Effector memory CD4-positive, alpha-beta T cell (primary cell): ENCODE measurements around the gene PCCA.

Experiments
- DNase-seq, 3 donors: peaks; one replicate each; pipeline ENCODE4 v3.0.0-alpha.2; 2020
- H3K27ac ChIP-seq: 2 replicates; pipeline ENCODE4 v1.7.0; 2013; ENCODE audit warnings: mild to moderate bottlenecking, low read length, moderate library complexity; ENCODE audit not compliant: insufficient read depth, poor library complexity, severe bottlenecking
- H3K27me3 ChIP-seq: replicated peaks from 2 replicates; pipeline ENCODE4 v1.7.0; 2013; ENCODE audit warnings: mild to moderate bottlenecking, low read length; ENCODE audit not compliant: insufficient read depth, control insufficient read depth, poor library complexity, severe bottlenecking
- H3K36me3 ChIP-seq: 2 replicates; pipeline ENCODE4 v1.7.0; 2013; ENCODE audit warnings: mild to moderate bottlenecking, low read length, moderate library complexity; ENCODE audit not compliant: control insufficient read depth, insufficient read depth
- H3K4me1 ChIP-seq: 2 replicates; pipeline ENCODE4 v1.7.0; 2013; ENCODE audit warnings: low read length, mild to moderate bottlenecking; ENCODE audit not compliant: control insufficient read depth, insufficient read depth, poor library complexity, severe bottlenecking
- H3K4me3 ChIP-seq: 2 replicates; pipeline ENCODE4 v1.7.0; 2013; ENCODE audit warnings: low read length, low read depth, mild to moderate bottlenecking; ENCODE audit not compliant: insufficient read depth, poor library complexity, severe bottlenecking
- H3K9me3 ChIP-seq: 2 replicates; pipeline ENCODE4 v1.7.0; 2013; ENCODE audit warnings: mild to moderate bottlenecking, low read length, moderate library complexity; ENCODE audit not compliant: control insufficient read depth

PCCA gene

DNA sequence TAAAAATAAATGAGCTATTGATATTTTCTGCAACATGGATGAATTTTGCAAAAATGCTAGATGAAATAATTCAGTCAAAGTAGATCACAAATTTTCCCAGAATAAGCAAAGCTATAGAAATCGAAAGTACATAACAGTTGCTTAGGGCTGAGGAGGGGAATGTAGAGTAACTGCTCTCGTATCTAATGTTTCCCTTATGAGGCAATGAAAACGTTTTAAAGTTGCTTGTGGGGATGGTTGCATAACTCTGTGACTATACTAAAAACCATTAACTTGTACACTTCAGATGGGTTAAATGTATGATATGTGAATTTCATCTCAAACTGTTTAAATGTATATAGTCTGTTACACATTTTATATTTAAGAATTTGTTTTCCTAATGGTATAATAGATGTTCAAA lies 268.0 kb downstream of the PCCA start:
- Histone ChIP-seq H3K4me3 (no peak overlapping the region), H3K4me1 (no peaks in the 10 kb centered on the region), H3K36me3 (no peaks in the 10 kb centered on the region), H3K27ac (no peak overlapping the region), H3K9me3 (no peaks in the 10 kb centered on the region), H3K27me3 (no peaks in the 10 kb centered on the region)
- DNase-seq: no peak

DNA sequence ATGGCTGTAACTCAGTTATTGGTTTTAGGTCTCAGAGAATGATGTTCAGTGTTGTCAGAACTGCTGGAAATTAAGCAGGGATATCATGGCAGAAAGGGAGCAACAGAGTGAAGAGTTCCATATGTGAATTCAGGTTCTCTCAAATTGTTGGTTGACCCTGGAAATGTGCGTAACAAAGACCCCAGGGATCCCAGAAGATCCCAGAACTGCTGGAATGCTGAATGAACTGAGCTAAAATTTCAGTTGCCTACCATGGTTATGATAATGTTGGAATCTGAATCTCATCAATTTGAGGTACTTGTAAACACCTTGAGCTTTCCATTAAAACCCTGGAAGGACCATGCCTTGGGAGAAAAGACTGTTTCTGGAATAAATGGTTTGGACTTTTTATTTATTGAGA lies 268.9 kb downstream of the PCCA start:
- DNase-seq: no peak
- H3K4me3 ChIP-seq: no peak overlapping the region
- H3K27me3 ChIP-seq: no peaks in the 10 kb centered on the region
- no peaks in the 10 kb centered on the region for H3K36me3 ChIP-seq
- H3K9me3 ChIP-seq: no peaks in the 10 kb centered on the region
- no peak overlapping the region for H3K27ac ChIP-seq
- H3K4me1 ChIP-seq: no peaks in the 10 kb centered on the region

GRCh38 chr13:100361504-100361903 lies 272.6 kb downstream of the PCCA start:
- H3K4me1 ChIP-seq: no peaks in the 10 kb centered on the region
- no peaks in the 10 kb centered on the region for H3K9me3 ChIP-seq
- no peak overlapping the region for H3K27ac ChIP-seq
- DNase-seq: no peak
- H3K4me3 ChIP-seq: no peak overlapping the region
- no peaks in the 10 kb centered on the region for H3K36me3 ChIP-seq
- no peaks in the 10 kb centered on the region for H3K27me3 ChIP-seq

DNA sequence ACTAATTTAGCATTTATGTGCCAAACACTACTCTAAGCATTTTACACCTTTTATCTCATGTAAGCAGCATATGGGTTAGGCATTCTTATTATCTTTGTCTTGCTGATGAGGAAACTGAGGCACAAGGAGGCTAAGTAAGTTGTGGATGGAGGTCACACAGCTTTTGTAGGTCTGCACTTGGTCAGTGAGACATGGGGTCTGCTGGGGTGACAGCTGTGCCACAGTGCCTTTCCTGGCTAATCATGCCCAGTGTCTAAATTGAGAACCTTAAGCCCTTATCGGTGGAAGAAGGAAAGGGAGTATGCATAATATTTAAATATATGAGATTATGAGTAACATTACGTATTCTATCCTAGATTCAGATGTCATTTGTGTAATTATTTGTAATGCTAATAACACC lies 273.5 kb downstream of the PCCA start:
- Histone ChIP-seq H3K9me3 (no peaks in the 10 kb centered on the region), H3K27me3 (no peaks in the 10 kb centered on the region), H3K4me1 (no peaks in the 10 kb centered on the region), H3K27ac (no peak overlapping the region), H3K4me3 (no peak overlapping the region), H3K36me3 (no peaks in the 10 kb centered on the region)
- DNase-seq: no peak

DNA sequence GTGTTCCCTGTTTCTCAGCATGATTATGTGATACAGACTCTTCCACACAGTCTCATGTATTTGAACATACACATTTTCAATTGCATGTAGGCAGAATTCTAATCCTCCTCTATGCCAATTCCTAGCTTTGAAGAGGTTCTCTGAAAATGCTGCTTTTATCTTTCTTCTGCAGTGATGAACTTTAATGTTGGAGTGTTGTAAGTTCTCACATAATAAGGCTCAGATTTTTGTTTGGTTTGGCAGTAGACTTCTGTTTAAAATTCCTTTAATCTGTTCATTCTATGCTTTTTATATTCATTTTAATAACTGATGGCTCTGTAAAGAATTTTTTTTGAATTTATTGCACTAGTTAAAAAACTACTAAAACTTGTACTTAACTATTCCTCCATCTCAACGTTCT lies 273.9 kb downstream of the PCCA start:
- no peak for DNase-seq
- H3K36me3 ChIP-seq: no peaks in the 10 kb centered on the region
- no peaks in the 10 kb centered on the region for H3K9me3 ChIP-seq
- H3K4me3 ChIP-seq: no peak overlapping the region
- H3K27ac ChIP-seq: no peak overlapping the region
- no peaks in the 10 kb centered on the region for H3K4me1 ChIP-seq
- no peaks in the 10 kb centered on the region for H3K27me3 ChIP-seq

GRCh38 chr13:100363285-100363711 lies 274.4 kb downstream of the PCCA start:
- H3K4me3 ChIP-seq: no peak overlapping the region
- no peak for DNase-seq
- H3K4me1 ChIP-seq: no peaks in the 10 kb centered on the region
- no peaks in the 10 kb centered on the region for H3K36me3 ChIP-seq
- no peaks in the 10 kb centered on the region for H3K9me3 ChIP-seq
- H3K27ac ChIP-seq: no peak overlapping the region
- H3K27me3 ChIP-seq: no peaks in the 10 kb centered on the region

GRCh38 chr13:100363874-100364273 lies 275.0 kb downstream of the PCCA start:
- H3K4me3 ChIP-seq: no peak overlapping the region
- no peak for DNase-seq
- no peaks in the 10 kb centered on the region for H3K36me3 ChIP-seq
- no peaks in the 10 kb centered on the region for H3K9me3 ChIP-seq
- no peaks in the 10 kb centered on the region for H3K4me1 ChIP-seq
- no peaks in the 10 kb centered on the region for H3K27me3 ChIP-seq
- H3K27ac ChIP-seq: no peak overlapping the region

GRCh38 chr13:100364591-100364990 lies 275.7 kb downstream of the PCCA start:
- H3K4me3 ChIP-seq: no peak overlapping the region
- H3K27me3 ChIP-seq: no peaks in the 10 kb centered on the region
- H3K4me1 ChIP-seq: no peaks in the 10 kb centered on the region
- no peaks in the 10 kb centered on the region for H3K9me3 ChIP-seq
- no peaks in the 10 kb centered on the region for H3K36me3 ChIP-seq
- H3K27ac ChIP-seq: no peak overlapping the region
- DNase-seq: no peak

- Histone ChIP-seq H3K4me3 (no peak overlapping the region), H3K27me3 (no peaks in the 10 kb centered on the region), H3K4me1 (no peaks in the 10 kb centered on the region), H3K36me3 (no peaks in the 10 kb centered on the region), H3K27ac (no peak overlapping the region), H3K9me3 (no peaks in the 10 kb centered on the region)
- no peak for DNase-seq
These were observed 276.8 kb downstream of the PCCA start for GRCh38 chr13:100365680-100366079.

DNA sequence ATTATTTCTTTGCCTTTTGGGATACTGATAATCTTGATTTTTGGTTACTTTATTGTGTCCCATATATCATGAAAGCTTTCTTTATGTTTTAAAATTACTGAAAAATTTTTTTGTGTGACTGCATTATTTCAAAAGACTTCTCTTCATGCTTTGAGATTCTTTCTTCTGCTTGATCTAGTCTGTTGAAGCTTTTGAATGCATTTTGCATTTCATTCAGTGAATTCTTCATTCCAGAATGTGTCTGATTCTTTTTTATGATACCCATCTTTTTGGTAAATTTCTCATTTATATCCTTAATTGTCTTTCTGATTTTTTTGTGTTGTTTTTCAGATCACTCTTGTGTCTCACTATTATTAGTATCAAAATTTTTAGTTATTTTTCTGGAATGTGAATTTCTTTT lies 289.6 kb downstream of the PCCA start:
- Histone ChIP-seq H3K9me3 (peaks cover 4% of the 10 kb centered on the region), H3K36me3 (peaks cover 5% of the 10 kb centered on the region), H3K27ac (no peak overlapping the region), H3K4me1 (no peaks in the 10 kb centered on the region), H3K27me3 (no peaks in the 10 kb centered on the region), H3K4me3 (no peak overlapping the region)
- no peak for DNase-seq
